Tibial nerve (tissue), 4 donors: ENCODE data around the gene HOXA3.

Source experiments
- EP300 ChIP-seq, 2 donors: sonication (generic); formaldehyde crosslinking; IDR thresholded peaks; one replicate each; pipeline ENCODE4 v1.6.1; 2017; ENCODE audit warnings: antibody characterized with exemption in 2 of 2, mild to moderate bottlenecking in 1 of 2
- POLR2A ChIP-seq, 2 donors: fragments of 450-650 bp; IDR thresholded peaks; one replicate each; pipeline ENCODE4 v1.6.1; 2017; ENCODE audit warnings: antibody characterized with exemption in 2 of 2, mild to moderate bottlenecking in 2 of 2, moderate library complexity in 2 of 2
- TF ChIP-seq, protein P1 (sequence below), 5 experiments: fragments of 200-600 bp in 3 of 5; fragments of 450-650 bp in 2 of 5; sonication (generic) in 3 of 5; IDR thresholded peaks; one replicate each; pipeline ENCODE4 v1.5.1; 2016 to 2019; ENCODE audit warnings: antibody characterized with exemption in 5 of 5, mild to moderate bottlenecking in 3 of 5, moderate library complexity in 2 of 5

- TF ChIP-seq POLR2A (IDR thresholded peaks at IDR 0.05) (no peak), EP300 (IDR thresholded peaks at IDR 0.05) (no peak)
- TF ChIP-seq, protein P1, sequence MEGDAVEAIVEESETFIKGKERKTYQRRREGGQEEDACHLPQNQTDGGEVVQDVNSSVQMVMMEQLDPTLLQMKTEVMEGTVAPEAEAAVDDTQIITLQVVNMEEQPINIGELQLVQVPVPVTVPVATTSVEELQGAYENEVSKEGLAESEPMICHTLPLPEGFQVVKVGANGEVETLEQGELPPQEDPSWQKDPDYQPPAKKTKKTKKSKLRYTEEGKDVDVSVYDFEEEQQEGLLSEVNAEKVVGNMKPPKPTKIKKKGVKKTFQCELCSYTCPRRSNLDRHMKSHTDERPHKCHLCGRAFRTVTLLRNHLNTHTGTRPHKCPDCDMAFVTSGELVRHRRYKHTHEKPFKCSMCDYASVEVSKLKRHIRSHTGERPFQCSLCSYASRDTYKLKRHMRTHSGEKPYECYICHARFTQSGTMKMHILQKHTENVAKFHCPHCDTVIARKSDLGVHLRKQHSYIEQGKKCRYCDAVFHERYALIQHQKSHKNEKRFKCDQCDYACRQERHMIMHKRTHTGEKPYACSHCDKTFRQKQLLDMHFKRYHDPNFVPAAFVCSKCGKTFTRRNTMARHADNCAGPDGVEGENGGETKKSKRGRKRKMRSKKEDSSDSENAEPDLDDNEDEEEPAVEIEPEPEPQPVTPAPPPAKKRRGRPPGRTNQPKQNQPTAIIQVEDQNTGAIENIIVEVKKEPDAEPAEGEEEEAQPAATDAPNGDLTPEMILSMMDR (IDR thresholded peaks at IDR 0.05) = no peak
Measured at GRCh38 chr7:27159266-27160144, 7.1 kb upstream of the HOXA3 start.
